ENCODE measurements around the gene C5orf52. TPM values are rescaled to one million over a fixed set of nuclear protein-coding genes. Genes with fewer than 3 reads are reported as not detected.

Gene C5orf52
- total and polyA plus RNA-seq, 2 donors (not counting 3 experiments of a cell fraction or from before 2014, with no cell fraction given), result not detected

DNA sequence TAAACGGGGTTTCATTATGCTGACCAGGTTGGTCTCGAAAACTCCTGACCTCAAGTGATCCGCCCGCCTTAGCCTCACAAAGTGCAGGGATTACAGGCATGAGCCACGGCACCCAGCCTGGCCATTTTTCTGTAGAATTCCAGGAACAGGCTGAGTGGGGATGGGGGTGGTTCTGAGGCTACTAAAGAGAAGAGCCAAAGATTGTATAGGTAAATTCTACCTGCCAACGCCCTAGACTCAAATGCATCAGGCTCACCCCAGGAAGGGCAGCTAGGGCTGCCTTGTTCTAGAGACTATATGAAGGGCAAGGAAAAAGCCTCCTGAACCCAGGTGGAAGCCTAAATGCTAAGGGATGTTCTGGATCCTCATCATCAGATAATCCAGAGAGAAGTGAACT is 1.6 kb upstream of the C5orf52 start:
- Histone ChIP-seq H3K9me3 (replicated peaks; ENCODE audit: control insufficient read depth, insufficient read depth, low read length) (no peaks in the 10 kb centered on the region), H3K4me3 (replicated peaks in 1 of 3; ENCODE audit: insufficient read depth in 1 of 3, low read depth in 1 of 3, low read length in 3 of 3) (no peak overlapping the region), H3K9ac (replicated peaks; ENCODE audit: extremely low read depth, insufficient read depth, low read length) (no peak overlapping the region), H3K36me3 (ENCODE audit: control insufficient read depth in 2 of 2, extremely low read depth in 1 of 2, insufficient read depth in 2 of 2, low read length in 2 of 2) (no peaks in the 10 kb centered on the region), H3K4me2 (ENCODE audit: insufficient read depth, low read length) (no peak overlapping the region), H3K27ac (ENCODE audit: insufficient read depth, low read depth, low read length) (no peak overlapping the region), H3K4me1 (ENCODE audit: control insufficient read depth, extremely low read depth, insufficient read depth, low read length) (peaks cover 13% of the 10 kb centered on the region), H4K20me1 (replicated peaks; ENCODE audit: control insufficient read depth, extremely low read depth, insufficient read depth, low read length) (no peaks in the 10 kb centered on the region), H2AFZ (ENCODE audit: low read depth, low read length) (no peak overlapping the region), H3K79me2 (ENCODE audit: control insufficient read depth, insufficient read depth, low read length) (no peaks in the 10 kb centered on the region), H3K9me1 (replicated peaks; ENCODE audit: control insufficient read depth, extremely low read depth, insufficient read depth, low read length) (no peaks in the 10 kb centered on the region), H3K27me3 (ENCODE audit: control insufficient read depth in 2 of 2, insufficient read depth in 2 of 2, low read length in 2 of 2) (peaks cover 7% of the 10 kb centered on the region in 2 experiments)
- TF ChIP-seq JUN (IDR thresholded peaks at IDR 0.05; ENCODE audit: borderline replicate concordance, insufficient read depth, insufficient read length, low read depth) (no peak), POLR2AphosphoS5 (IDR thresholded peaks at IDR 0.05; ENCODE audit: insufficient read depth, low read depth, low read length) (no peak), POLR2A (IDR thresholded peaks at IDR 0.05; ENCODE audit: low read depth, low read length) (no peak), GATA2 (IDR thresholded peaks at IDR 0.05; ENCODE audit: insufficient read depth, insufficient read length, low read depth, low read length) (no peak)
- dilution Hi-C loops (cut with MboI; ENCODE audit: extremely low pct_ligation_motif_present, low sequenced_read_pairs) (no loop called here), intact Hi-C loops (cut with micrococcal nuclease) (loop anchor here (1.0 to 5.0 kb wide), 3 partner anchors 49 to 157 kb away; no protein-coding TSS in a partner anchor)
- ChIA-PET CTCF (interaction anchor here (1.8 kb wide), 1 partner anchor 18 kb away, joined by 4 read pairs; no protein-coding TSS in a partner anchor), POLR2A (no interaction called here)
- FAIRE-seq, result no peak
- no TSS peak for BruUV-seq (replicated peaks)
- DNase-seq (ENCODE audit: low read depth, low spot score), result no peak

- DNase-seq (ENCODE audit: low read depth, low spot score) (no peak), FAIRE-seq (no peak)
- peak overlapping the region; percentile 86 for H3K4me2 ChIP-seq (ENCODE audit: insufficient read depth, low read length)
- H3K9ac ChIP-seq (replicated peaks; ENCODE audit: extremely low read depth, insufficient read depth, low read length), result no peak overlapping the region
- POLR2A ChIA-PET, result no interaction called here
- H2AFZ ChIP-seq (ENCODE audit: low read depth, low read length), result peak overlapping the region; percentile 99
- no peaks in the 10 kb centered on the region for H3K9me1 ChIP-seq (replicated peaks; ENCODE audit: control insufficient read depth, extremely low read depth, insufficient read depth, low read length)
- no peaks in the 10 kb centered on the region for H3K79me2 ChIP-seq (ENCODE audit: control insufficient read depth, insufficient read depth, low read length)
- CTCF ChIA-PET, result no interaction called here
- H3K4me3 ChIP-seq (replicated peaks in 1 of 3; ENCODE audit: insufficient read depth in 1 of 3, low read depth in 1 of 3, low read length in 3 of 3), result peak overlapping the region; percentile 41 to 63 (median 47)
- H3K4me1 ChIP-seq (ENCODE audit: control insufficient read depth, extremely low read depth, insufficient read depth, low read length), result peaks cover 13% of the 10 kb centered on the region
- H3K27me3 ChIP-seq (ENCODE audit: control insufficient read depth in 2 of 2, insufficient read depth in 2 of 2, low read length in 2 of 2), result peaks cover 7% of the 10 kb centered on the region in 2 experiments
- no peaks in the 10 kb centered on the region for H4K20me1 ChIP-seq (replicated peaks; ENCODE audit: control insufficient read depth, extremely low read depth, insufficient read depth, low read length)
- intact Hi-C loops (cut with micrococcal nuclease) (loop anchor here (1.0 to 5.0 kb wide), 2 partner anchors 72 to 159 kb away; partner anchors contain the start of gene LSM11), dilution Hi-C loops (cut with MboI; ENCODE audit: extremely low pct_ligation_motif_present, low sequenced_read_pairs) (no loop called here)
- no TSS peak for BruUV-seq (replicated peaks)
- TF ChIP-seq, protein P1, sequence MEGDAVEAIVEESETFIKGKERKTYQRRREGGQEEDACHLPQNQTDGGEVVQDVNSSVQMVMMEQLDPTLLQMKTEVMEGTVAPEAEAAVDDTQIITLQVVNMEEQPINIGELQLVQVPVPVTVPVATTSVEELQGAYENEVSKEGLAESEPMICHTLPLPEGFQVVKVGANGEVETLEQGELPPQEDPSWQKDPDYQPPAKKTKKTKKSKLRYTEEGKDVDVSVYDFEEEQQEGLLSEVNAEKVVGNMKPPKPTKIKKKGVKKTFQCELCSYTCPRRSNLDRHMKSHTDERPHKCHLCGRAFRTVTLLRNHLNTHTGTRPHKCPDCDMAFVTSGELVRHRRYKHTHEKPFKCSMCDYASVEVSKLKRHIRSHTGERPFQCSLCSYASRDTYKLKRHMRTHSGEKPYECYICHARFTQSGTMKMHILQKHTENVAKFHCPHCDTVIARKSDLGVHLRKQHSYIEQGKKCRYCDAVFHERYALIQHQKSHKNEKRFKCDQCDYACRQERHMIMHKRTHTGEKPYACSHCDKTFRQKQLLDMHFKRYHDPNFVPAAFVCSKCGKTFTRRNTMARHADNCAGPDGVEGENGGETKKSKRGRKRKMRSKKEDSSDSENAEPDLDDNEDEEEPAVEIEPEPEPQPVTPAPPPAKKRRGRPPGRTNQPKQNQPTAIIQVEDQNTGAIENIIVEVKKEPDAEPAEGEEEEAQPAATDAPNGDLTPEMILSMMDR (IDR thresholded peaks at IDR 0.05; ENCODE audit: extremely low read depth in 1 of 2, insufficient read depth in 1 of 2, low read depth in 1 of 2, low read length in 2 of 2), result no peak
- TF ChIP-seq POLR2A (IDR thresholded peaks at IDR 0.05; ENCODE audit: low read depth, low read length) (no peak), JUN (IDR thresholded peaks at IDR 0.05; ENCODE audit: borderline replicate concordance, insufficient read depth, insufficient read length, low read depth) (no peak), GATA2 (IDR thresholded peaks at IDR 0.05; ENCODE audit: insufficient read depth, insufficient read length, low read depth, low read length) (no peak), MAX (IDR thresholded peaks at IDR 0.05; ENCODE audit: insufficient read depth, insufficient read length) (no peak), EZH2 (IDR thresholded peaks at IDR 0.05; ENCODE audit: borderline replicate concordance, low read depth, low read length, severe bottlenecking) (no peak), FOS (IDR thresholded peaks at IDR 0.05; ENCODE audit: borderline replicate concordance, insufficient read depth, low read length) (no peak), MYC (IDR thresholded peaks at IDR 0.05; ENCODE audit: low read depth, low read length) (no peak), POLR2AphosphoS5 (IDR thresholded peaks at IDR 0.05; ENCODE audit: insufficient read depth, low read depth, low read length) (no peak)
- H3K27ac ChIP-seq (ENCODE audit: insufficient read depth, low read depth, low read length), result no peak overlapping the region
- no peaks in the 10 kb centered on the region for H3K9me3 ChIP-seq (replicated peaks; ENCODE audit: control insufficient read depth, insufficient read depth, low read length)
- H3K36me3 ChIP-seq (ENCODE audit: control insufficient read depth in 2 of 2, extremely low read depth in 1 of 2, insufficient read depth in 2 of 2, low read length in 2 of 2), result no peaks in the 10 kb centered on the region
Observed at GRCh38 chr5:157671592-157672330, 428 bp downstream of the C5orf52 start.
